ENCODE measurements around the gene MLNR.
A peak's percentile ranks its signal among the peaks of the same experiment; 100 is the strongest.

The MLNR gene

DNA sequence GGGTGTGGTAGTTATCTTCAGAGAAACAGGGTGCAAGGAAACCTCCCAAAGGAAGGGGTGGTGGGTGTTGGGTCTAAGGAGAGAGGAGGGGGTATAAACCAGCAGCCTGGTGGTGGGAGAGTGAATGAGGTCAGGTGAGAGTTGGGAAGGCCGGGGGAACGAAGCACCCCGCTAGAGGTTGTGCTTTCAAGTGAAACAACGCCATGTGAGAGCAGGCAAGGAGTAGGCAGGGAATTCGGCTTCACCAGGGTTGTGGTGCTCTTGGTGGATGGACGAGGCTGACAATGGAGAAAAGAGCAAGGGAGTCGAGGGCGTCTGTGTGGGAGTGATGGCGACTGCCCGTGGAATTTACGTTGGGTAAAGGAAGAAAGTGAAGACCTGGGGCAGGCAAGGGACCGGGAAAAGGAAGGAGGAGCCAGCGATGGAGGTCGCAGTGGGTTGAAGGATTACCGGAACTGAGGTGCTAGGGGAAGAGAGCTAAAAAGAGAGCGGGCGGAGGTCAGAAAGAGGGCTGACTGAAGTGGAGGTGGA lies 2.1 kb upstream of the MLNR start:
- peaks cover 2% of the 10 kb centered on the region for H3K36me3 Mint-ChIP-seq (ENCODE audit: low read depth)
- peaks cover 21% of the 10 kb centered on the region for H3K4me1 Mint-ChIP-seq (ENCODE audit: low read depth)
- no peak overlapping the region for H3K27ac Mint-ChIP-seq
- no peak for DNase-seq
- H3K4me3 Mint-ChIP-seq, result no peak overlapping the region
- peaks cover 53% of the 10 kb centered on the region for H3K27me3 Mint-ChIP-seq
- H3K9me3 Mint-ChIP-seq, result no peaks in the 10 kb centered on the region

DNA sequence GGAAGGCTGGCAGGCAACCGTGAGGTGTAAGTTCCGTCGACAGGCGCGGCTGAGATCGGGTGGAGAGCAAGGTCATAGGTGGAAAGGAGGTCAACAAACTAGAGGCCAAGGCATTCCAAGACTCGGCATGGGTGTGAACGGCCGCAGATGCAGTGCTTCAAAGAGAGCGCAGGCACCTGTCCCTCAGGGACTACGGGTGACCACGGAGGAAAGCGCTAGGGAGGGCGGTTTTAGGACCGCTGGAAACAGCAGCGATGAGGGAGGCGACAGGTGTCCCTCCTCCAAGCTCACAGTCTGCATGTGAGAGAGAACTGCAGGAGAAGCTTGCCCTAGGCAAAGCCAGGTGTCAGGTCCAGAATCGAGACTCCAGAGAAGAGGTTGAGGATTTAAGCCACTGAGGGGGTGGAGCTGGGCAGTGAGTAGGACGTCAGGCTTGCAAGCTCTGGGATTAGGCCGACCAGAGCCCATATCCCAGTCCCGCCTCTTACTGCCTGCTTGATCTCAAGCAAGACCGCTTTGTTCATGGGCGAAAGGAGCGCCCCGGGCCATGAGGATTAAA lies 1.6 kb upstream of the MLNR start:
- H3K9me3 Mint-ChIP-seq, result no peaks in the 10 kb centered on the region
- H3K27me3 Mint-ChIP-seq, result peaks cover 59% of the 10 kb centered on the region
- H3K27ac Mint-ChIP-seq, result no peak overlapping the region
- H3K4me1 Mint-ChIP-seq (ENCODE audit: low read depth), result peaks cover 21% of the 10 kb centered on the region
- no peak for DNase-seq
- H3K4me3 Mint-ChIP-seq, result no peak overlapping the region
- peaks cover 2% of the 10 kb centered on the region for H3K36me3 Mint-ChIP-seq (ENCODE audit: low read depth)

DNA sequence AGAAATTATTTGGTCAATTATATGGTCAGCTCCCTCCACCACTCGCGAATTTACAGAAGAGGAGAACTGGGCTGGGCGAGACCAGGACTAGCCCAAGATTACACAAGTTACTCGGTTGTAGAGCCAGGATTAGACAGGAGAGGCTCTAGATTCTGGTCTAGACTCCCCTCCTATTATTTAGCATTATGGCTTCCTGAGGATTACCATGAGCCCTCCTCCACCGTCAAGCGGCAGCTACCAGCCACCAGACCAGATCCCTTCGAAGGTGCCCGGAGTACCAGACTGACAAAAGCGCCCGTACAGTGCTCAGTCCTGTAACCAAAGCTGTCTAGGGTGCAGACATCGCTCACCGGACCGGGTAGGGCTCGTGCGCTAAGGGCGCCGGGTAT lies 497 bp upstream of the MLNR start:
- no peak overlapping the region for H3K27ac Mint-ChIP-seq
- no peak for DNase-seq
- peaks cover 2% of the 10 kb centered on the region for H3K36me3 Mint-ChIP-seq (ENCODE audit: low read depth)

DNA sequence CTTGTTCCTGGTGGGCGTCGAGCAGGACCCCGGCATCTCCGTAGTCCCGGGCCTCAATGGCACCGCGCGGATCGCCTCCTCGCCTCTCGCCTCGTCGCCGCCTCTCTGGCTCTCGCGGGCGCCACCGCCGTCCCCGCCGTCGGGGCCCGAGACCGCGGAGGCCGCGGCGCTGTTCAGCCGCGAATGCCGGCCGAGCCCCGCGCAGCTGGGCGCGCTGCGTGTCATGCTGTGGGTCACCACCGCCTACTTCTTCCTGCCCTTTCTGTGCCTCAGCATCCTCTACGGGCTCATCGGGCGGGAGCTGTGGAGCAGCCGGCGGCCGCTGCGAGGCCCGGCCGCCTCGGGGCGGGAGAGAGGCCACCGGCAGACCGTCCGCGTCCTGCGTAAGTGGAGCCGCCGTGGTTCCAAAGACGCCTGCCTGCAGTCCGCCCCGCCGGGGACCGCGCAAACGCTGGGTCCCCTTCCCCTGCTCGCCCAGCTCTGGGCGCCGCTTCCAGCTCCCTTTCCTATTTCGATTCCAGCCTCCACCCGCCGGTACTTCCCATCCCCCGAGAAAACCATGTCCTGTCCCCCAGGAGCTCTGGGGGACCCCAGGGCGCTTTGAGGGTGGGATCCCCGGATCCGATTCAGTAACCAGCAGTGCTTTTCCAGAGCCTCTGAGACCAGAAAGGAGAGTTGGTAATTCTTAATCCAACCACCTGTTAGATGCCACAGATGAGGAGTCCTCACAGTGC lies 885 bp downstream of the MLNR start:
- DNase-seq, result peak; percentile 49
- H3K27ac Mint-ChIP-seq, result no peak overlapping the region
- H3K36me3 Mint-ChIP-seq (ENCODE audit: low read depth), result no peaks in the 10 kb centered on the region
- H3K4me1 Mint-ChIP-seq (ENCODE audit: low read depth), result peaks cover 8% of the 10 kb centered on the region
- H3K4me3 Mint-ChIP-seq, result peak overlapping the region; percentile 62
- H3K9me3 Mint-ChIP-seq, result no peaks in the 10 kb centered on the region
- peaks cover 79% of the 10 kb centered on the region for H3K27me3 Mint-ChIP-seq

More for the DNA sequence above, 497 bp upstream of the MLNR start:
- H3K9me3 Mint-ChIP-seq, result no peaks in the 10 kb centered on the region
- peaks cover 68% of the 10 kb centered on the region for H3K27me3 Mint-ChIP-seq
- H3K4me1 Mint-ChIP-seq (ENCODE audit: low read depth), result peaks cover 16% of the 10 kb centered on the region
- H3K4me3 Mint-ChIP-seq, result peak overlapping the region; percentile 59

DNA sequence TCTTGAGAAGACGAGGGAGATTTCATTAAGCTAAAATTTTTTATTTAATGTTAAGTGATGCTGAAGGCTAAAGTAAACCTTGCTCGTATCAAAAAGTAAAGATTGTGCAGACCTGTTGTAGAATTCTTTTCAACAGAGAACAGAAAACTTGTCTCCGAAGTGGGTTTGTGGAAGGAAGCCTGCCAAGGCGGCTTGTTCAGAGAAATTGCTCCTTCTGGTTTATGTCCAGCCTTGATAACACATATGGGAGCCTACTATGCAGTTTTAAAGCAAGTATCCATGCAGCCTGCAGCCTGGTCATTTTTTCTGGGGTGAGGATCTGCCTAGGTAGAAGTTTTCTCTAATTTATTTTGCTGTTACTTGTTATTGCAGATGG lies 1.4 kb downstream of the MLNR start:
- H3K27me3 Mint-ChIP-seq, result peaks cover 79% of the 10 kb centered on the region
- H3K27ac Mint-ChIP-seq, result no peak overlapping the region
- DNase-seq, result no peak
- no peaks in the 10 kb centered on the region for H3K9me3 Mint-ChIP-seq
- peak overlapping the region; percentile 50 for H3K4me3 Mint-ChIP-seq
- no peaks in the 10 kb centered on the region for H3K36me3 Mint-ChIP-seq (ENCODE audit: low read depth)
- peaks cover 8% of the 10 kb centered on the region for H3K4me1 Mint-ChIP-seq (ENCODE audit: low read depth)

DNA sequence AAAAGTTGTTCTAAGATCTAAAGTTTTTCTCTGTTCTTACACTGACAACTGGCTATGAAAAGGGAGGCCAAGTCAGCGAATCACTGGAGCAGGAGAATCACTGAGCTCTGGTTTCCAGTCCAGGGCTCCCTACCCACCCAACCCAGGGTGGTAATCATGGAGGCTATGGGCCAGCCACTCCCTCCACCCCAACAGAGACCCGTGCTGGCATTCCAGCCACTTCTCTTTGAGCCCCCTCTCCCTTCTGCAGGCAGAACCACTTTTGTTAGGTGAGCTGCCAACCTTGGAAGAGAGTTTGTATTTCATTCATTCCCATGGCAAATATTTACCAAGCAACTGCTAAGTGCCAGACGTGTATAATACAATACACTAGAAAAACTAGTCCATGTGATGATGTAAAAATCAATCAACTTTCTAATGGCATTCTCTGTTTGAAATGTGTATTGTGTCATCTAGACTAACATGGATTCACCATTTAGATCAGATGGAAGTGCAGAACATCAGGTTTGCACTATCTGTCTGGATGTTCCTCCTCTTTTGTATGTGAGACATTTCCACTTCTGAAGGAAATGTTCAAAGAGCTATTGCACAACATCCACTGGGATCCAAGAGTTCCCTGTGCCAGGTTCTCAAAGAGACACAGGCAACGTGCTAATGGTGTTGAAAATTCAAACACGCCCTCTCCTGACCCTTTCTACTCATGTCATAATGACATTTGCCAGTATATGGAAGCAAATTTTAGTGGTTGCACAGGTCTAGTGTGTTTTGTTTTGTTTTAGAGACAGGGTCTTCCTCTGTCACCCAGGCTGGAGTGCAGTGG lies 5.3 kb downstream of the MLNR start:
- H3K27ac Mint-ChIP-seq, result no peak overlapping the region
- no peaks in the 10 kb centered on the region for H3K9me3 Mint-ChIP-seq
- no peak for DNase-seq
- no peak overlapping the region for H3K4me3 Mint-ChIP-seq
- peaks cover 49% of the 10 kb centered on the region for H3K27me3 Mint-ChIP-seq
- peaks cover 4% of the 10 kb centered on the region for H3K4me1 Mint-ChIP-seq (ENCODE audit: low read depth)
- no peaks in the 10 kb centered on the region for H3K36me3 Mint-ChIP-seq (ENCODE audit: low read depth)

DNA sequence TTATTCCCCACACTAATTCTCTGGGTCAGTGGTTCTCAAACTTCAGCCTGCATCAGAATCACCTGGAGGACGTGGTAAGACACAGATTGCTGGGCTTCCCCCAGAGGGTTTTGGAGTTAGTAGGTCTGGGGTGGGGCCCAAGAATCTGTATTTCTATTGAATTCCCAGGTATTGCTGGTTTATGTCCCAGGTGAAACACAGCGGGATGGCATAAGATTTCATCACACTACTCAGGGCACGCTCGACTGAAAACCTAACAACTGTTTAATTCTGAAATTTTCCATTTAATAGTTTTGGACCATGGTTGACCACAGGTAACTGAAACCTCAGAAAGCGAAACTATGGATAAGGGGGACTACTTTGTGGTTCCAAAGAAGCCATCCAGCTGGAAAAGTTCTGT lies 6.5 kb downstream of the MLNR start:
- no peak overlapping the region for H3K27ac Mint-ChIP-seq
- no peaks in the 10 kb centered on the region for H3K9me3 Mint-ChIP-seq
- H3K27me3 Mint-ChIP-seq, result peaks cover 40% of the 10 kb centered on the region
- H3K36me3 Mint-ChIP-seq (ENCODE audit: low read depth), result no peaks in the 10 kb centered on the region
- DNase-seq, result no peak
- no peaks in the 10 kb centered on the region for H3K4me1 Mint-ChIP-seq (ENCODE audit: low read depth)
- H3K4me3 Mint-ChIP-seq, result no peak overlapping the region

DNA sequence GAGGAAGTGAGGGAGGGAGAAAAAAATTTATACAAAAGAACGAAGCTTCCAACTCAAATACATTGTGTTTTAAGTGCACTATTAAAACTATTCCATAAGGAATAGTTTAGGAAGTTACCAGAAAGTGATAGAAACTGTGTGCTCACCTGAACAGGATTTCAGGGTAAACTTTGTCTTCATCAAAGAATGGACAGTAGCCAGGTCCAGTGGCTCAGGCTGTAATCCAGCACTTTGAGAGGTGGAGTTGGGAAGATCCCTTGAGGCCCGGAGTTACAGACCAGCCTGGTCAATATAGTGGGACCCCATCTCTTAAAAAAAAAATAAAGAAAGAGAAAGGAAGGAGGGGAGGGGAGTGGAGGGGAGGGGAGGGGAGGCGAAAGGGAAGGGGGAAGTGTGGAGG lies 14.6 kb downstream of the MLNR start:
- Mint-ChIP-seq H3K27me3 (no peaks in the 10 kb centered on the region), H3K27ac (no peak overlapping the region), H3K4me1 (ENCODE audit: low read depth) (no peaks in the 10 kb centered on the region), H3K4me3 (no peak overlapping the region), H3K36me3 (ENCODE audit: low read depth) (no peaks in the 10 kb centered on the region), H3K9me3 (no peaks in the 10 kb centered on the region)
- no peak for DNase-seq

DNA sequence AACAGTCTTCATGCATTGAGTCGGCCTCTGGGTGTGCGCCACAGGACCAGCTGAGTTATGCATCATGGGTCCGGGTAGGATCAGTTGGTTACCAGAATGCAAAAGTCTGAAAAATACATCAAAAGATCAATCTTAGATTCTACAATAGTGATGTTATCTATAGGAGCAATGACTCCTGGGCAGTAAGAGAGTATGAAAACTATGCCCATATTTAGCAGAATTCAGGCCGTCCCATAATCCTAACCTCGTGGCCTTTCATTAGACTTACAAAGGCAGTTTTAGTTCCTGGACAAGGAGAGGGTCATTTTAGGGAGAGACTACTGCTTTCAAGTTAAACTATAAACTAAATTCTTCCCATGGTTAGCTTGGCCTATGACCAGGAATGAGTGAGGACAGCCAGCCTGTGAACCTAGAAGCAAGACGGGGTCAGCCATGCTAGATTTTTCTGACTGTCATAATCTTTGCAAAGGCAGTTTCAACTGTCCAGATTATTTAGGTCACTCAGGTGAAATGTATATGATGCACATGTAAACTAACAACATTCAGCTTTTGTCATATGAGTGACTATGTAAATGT lies 15.8 kb downstream of the MLNR start:
- H3K4me1 Mint-ChIP-seq (ENCODE audit: low read depth), result peaks cover 2% of the 10 kb centered on the region
- no peaks in the 10 kb centered on the region for H3K9me3 Mint-ChIP-seq
- no peak overlapping the region for H3K27ac Mint-ChIP-seq
- no peak overlapping the region for H3K4me3 Mint-ChIP-seq
- H3K27me3 Mint-ChIP-seq, result no peaks in the 10 kb centered on the region
- H3K36me3 Mint-ChIP-seq (ENCODE audit: low read depth), result no peaks in the 10 kb centered on the region
- DNase-seq, result no peak

DNA sequence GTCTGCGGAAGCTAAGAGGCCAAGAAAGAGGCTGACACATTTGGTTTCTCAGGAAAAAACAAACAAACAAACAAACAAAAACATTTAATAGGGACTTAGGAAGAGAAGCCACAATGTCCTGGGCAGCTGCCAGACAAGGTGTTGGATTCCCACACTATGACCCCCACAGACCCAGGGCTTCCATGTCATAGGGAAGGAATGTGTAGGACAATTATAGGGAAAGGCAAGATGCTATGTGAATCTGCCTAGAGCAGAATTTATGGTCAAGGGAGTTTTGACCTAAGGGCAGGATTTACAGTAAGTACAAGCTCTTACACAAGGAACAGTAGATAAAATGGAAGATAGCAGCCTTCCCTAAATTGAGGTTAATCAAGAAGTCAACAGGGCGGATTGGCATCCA lies 18.5 kb downstream of the MLNR start:
- Mint-ChIP-seq H3K9me3 (no peaks in the 10 kb centered on the region), H3K36me3 (ENCODE audit: low read depth) (no peaks in the 10 kb centered on the region), H3K27ac (no peak overlapping the region), H3K4me1 (ENCODE audit: low read depth) (peaks cover 2% of the 10 kb centered on the region), H3K4me3 (no peak overlapping the region), H3K27me3 (no peaks in the 10 kb centered on the region)
- DNase-seq, result no peak

DNA sequence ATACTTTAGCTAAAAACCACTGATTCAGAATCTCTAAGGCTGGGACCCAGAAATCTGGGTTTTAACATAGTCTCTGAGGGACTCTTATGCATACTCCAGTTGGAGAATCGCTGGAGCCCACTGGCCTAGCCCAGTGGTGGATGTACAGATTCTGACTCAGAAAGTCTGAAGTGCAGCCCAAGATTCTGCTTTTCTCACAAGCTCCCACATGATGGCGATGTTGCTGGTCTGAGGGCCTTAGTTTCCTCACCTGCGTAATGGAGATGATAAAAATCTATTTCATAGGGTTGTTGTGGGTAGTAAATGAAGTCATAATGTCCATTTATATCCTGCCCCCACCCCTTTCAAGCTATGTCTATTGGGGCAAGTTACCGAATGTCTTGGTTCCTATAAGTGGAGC lies 19.9 kb downstream of the MLNR start:
- Mint-ChIP-seq H3K4me3 (no peak overlapping the region), H3K27me3 (no peaks in the 10 kb centered on the region), H3K4me1 (ENCODE audit: low read depth) (peaks cover 2% of the 10 kb centered on the region), H3K36me3 (ENCODE audit: low read depth) (no peaks in the 10 kb centered on the region), H3K27ac (no peak overlapping the region), H3K9me3 (no peaks in the 10 kb centered on the region)
- no peak for DNase-seq

DNA sequence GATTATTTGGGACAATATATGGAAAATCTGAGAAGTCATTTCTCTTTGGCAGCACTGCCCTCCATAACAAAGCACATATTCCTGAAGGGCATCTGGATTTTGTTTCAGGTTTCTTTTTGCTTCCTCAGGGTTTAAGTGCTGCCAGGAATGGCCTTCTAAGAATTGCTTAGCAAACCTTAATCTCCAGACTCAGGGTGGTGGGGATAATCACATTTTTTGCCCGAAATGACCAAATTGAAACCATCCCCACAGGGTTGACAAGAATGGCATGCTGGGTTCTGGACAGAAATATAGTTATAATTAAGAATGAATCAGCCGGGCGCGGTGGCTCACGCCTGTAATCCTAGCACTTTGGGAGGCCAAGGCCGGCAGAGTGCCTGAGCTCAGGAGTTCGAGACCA lies 21.2 kb downstream of the MLNR start:
- Mint-ChIP-seq H3K27ac (no peak overlapping the region), H3K4me1 (ENCODE audit: low read depth) (peaks cover 2% of the 10 kb centered on the region), H3K9me3 (no peaks in the 10 kb centered on the region), H3K36me3 (ENCODE audit: low read depth) (no peaks in the 10 kb centered on the region), H3K4me3 (no peak overlapping the region), H3K27me3 (no peaks in the 10 kb centered on the region)
- DNase-seq, result no peak

DNA sequence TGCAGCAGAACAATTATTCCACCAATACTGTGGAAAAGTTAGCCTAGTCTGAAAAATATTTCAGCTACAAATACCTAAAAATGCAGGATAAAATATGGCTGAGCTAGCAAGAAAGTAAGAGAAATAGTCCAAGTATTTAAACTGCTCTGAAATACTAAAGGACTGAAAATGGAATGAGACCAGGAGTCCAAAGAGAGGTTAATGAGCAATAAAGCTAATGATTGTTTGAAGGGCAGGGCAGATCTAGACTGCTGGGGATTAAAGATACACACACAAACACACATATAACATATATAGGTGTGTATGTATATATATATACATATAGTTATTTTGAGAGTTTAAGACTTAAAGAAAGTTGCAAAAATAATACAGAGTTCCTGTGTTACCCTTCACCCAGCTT lies 25.0 kb downstream of the MLNR start:
- Mint-ChIP-seq H3K4me1 (ENCODE audit: low read depth) (peaks cover 24% of the 10 kb centered on the region), H3K27me3 (no peaks in the 10 kb centered on the region), H3K27ac (no peak overlapping the region), H3K36me3 (ENCODE audit: low read depth) (peaks cover 26% of the 10 kb centered on the region), H3K9me3 (no peaks in the 10 kb centered on the region), H3K4me3 (no peak overlapping the region)
- DNase-seq, result no peak

DNA sequence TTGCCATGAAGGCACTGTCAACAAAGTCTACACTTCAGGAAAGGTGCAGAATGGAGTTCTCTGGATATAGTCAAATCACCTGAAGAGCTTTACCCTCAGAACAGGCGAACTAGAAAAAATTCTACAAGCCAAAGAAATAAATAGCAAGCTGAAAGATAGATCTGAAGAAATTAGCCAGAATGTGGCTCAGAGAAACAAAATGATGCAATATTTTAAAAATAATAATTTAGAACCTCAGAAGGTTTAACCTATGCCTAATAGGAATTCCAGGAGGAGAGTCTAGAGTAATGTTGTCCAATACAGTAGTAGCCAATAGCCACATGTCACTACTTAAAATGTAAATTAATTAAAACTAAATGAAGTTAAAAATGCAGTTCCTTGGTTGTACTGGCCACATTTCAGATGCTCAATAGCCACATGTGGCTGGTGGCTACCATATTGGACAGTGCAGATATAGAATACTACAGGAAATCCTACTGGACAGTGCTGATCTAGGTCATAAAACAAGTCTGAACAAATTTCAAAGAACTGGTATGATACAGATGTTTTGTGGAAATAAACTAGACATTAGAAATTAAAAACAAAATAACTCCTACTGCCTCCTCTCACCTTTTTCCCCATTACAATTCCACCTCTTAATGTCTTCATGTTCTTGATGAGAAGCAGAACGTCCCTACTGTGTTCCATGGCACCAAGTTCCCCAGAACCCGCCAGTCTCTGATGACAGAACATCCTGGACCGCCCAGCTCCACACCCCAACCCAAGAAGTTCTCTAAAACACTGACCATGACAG lies 26.9 kb downstream of the MLNR start:
- Mint-ChIP-seq H3K36me3 (ENCODE audit: low read depth) (peaks cover 41% of the 10 kb centered on the region), H3K4me3 (peak overlapping the region; percentile 95), H3K27me3 (no peaks in the 10 kb centered on the region), H3K9me3 (no peaks in the 10 kb centered on the region), H3K4me1 (ENCODE audit: low read depth) (peaks cover 35% of the 10 kb centered on the region), H3K27ac (peak overlapping the region; percentile 96)
- no peak for DNase-seq
